ENCODE data around the gene SYTL3. TPM values are rescaled to one million over a fixed set of nuclear protein-coding genes. Genes with fewer than 3 reads are reported as not detected.

The SYTL3 gene
- total and polyA plus RNA-seq, 10 of the 15 experiments (the other 5 are each of a cell fraction or from before 2014, with no cell fraction given) = 3.3 to 12.1 (median 6.9) TPM

- H4K20me1 ChIP-seq (ENCODE audit: control insufficient read depth, insufficient read depth) = no peaks in the 10 kb centered on the region
- peak overlapping the region; percentile 45; the same call in 1 of the 2 replicates for H3K4me3 ChIP-seq
- H3K4me2 ChIP-seq (ENCODE audit: control insufficient read depth, insufficient read depth) = peak overlapping the region; percentile 58
- peak; percentile 44 for ATAC-seq
- H3K4me1 ChIP-seq (ENCODE audit: control insufficient read depth, insufficient read depth, low read length) = peaks cover 35% of the 10 kb centered on the region
- CTCF ChIA-PET = interaction anchor here (0.5 to 10.4 kb wide), 10 partner anchors 11 to 435 kb away, joined by 3 to 72 read pairs (median 5); partner anchors contain the start of gene RSPH3
- in situ Hi-C loops (cut with MboI) = no loop called here
- no TSS peak for BruUV-seq (replicated peaks)
- 2% methylated on average over 5 of the region's 5 CpGs for WGBS (ENCODE audit: insufficient coverage, insufficient replicate concordance, low lambda C conversion rate, missing lambda C conversion rate)
- H3K36me3 ChIP-seq (ENCODE audit: control insufficient read depth in 2 of 2, insufficient read depth in 2 of 2, low read length in 1 of 2) = no peaks in the 10 kb centered on the region
- H3K9me3 ChIP-seq (replicated peaks; ENCODE audit: control insufficient read depth, insufficient read depth, low read length) = no peaks in the 10 kb centered on the region
- peak overlapping the region; percentile 62 for H3K9ac ChIP-seq (ENCODE audit: control insufficient read depth, insufficient read depth, low read length)
- peak; percentile 83 for DNase-seq (ENCODE audit: low read depth, low spot score)
- H3K27ac ChIP-seq (ENCODE audit: control insufficient read depth, insufficient read depth) = peak overlapping the region; percentile 76
- FAIRE-seq = peak; percentile 89
- H2AFZ ChIP-seq (ENCODE audit: control insufficient read depth, low read depth, low read length) = no peak overlapping the region
- intact Hi-C loops (cut with micrococcal nuclease; ENCODE audit: unreplicated experiment) = loop anchor here (2.0 to 5.0 kb wide), 3 partner anchors 44 to 220 kb away; partner anchors contain the start of gene EZR
- RAD21 ChIA-PET (ENCODE audit: unreplicated experiment) = interaction anchor here (1.0 to 3.3 kb wide), 10 partner anchors 11 to 221 kb away, joined by 3 to 19 read pairs (median 3); no protein-coding TSS in a partner anchor
- POLR2A ChIA-PET = interaction anchor here (0.7 to 3.1 kb wide), 5 partner anchors 18 to 288 kb away, joined by 3 to 13 read pairs (median 3); no protein-coding TSS in a partner anchor
- peaks cover 8% of the 10 kb centered on the region for H3K79me2 ChIP-seq (ENCODE audit: control insufficient read depth, insufficient read depth, low read length)
- no peaks in the 10 kb centered on the region for H3K27me3 ChIP-seq (replicated peaks in 1 of 2; ENCODE audit: control insufficient read depth in 2 of 2, insufficient read depth in 2 of 2, low read length in 1 of 2)
- SMC1A ChIA-PET (ENCODE audit: uncharacterized antibody, unreplicated experiment) = interaction anchor here (1.0 to 3.9 kb wide), 14 partner anchors 9 to 435 kb away, joined by 3 to 27 read pairs (median 8); no protein-coding TSS in a partner anchor
- no peak for TF ChIP-seq EZH2 (IDR thresholded peaks at IDR 0.05; ENCODE audit: borderline replicate concordance, control insufficient read depth, low read depth, low read length)
- TF ChIP-seq ASH2L (IDR thresholded peaks at IDR 0.05; ENCODE audit: borderline replicate concordance, low read depth) = no peak
- no peak for TF ChIP-seq HDAC2 (IDR thresholded peaks at IDR 0.05)
- TF ChIP-seq RAD21 (IDR thresholded peaks at IDR 0.05; ENCODE audit: insufficient read depth, low read depth, low read length) = no peak
- TF ChIP-seq DPF2 (IDR thresholded peaks at IDR 0.05) = peak; percentile 87
- TF ChIP-seq SRF (IDR thresholded peaks at IDR 0.05; ENCODE audit: low read depth in 2 of 2, low read length in 2 of 2) = no peak
- TF ChIP-seq ESRRA (IDR thresholded peaks at IDR 0.05; ENCODE audit: low read length) = no peak
- no peak for TF ChIP-seq YBX1 (IDR thresholded peaks at IDR 0.05)
- no peak for TF ChIP-seq HDAC6 (IDR thresholded peaks at IDR 0.05; ENCODE audit: unreplicated experiment)
- TF ChIP-seq EED (IDR thresholded peaks at IDR 0.05; ENCODE audit: low read depth) = peak; percentile 99
- TF ChIP-seq FOS (IDR thresholded peaks at IDR 0.05; ENCODE audit: borderline replicate concordance, extremely low read depth, insufficient read length) = no peak
- peak; percentile 77; the same call in 1 of the 2 replicates for TF ChIP-seq TCF7 (IDR thresholded peaks at IDR 0.05; ENCODE audit: borderline replicate concordance)
- TF ChIP-seq KAT2A (conservative IDR thresholded peaks at IDR 0.05; ENCODE audit: control insufficient read depth, low read depth, low read length) = no peak
- TF ChIP-seq CREB1 (IDR thresholded peaks at IDR 0.05; ENCODE audit: low read depth) = peak; percentile 81
- TF ChIP-seq ATF2 (IDR thresholded peaks at IDR 0.05; ENCODE audit: low read length) = peak; percentile 97
- TF ChIP-seq TBL1XR1 (IDR thresholded peaks at IDR 0.05; ENCODE audit: low read depth, low read length) = peak; percentile 65; the same call in 1 of the 2 replicates
- no peak for TF ChIP-seq SMC3 (IDR thresholded peaks at IDR 0.05; ENCODE audit: borderline replicate concordance, low read length)
- peak; percentile 94 for TF ChIP-seq ZNF217 (IDR thresholded peaks at IDR 0.05)
- TF ChIP-seq HCFC1 (IDR thresholded peaks at IDR 0.05; ENCODE audit: low read length) = no peak
- no peak for TF ChIP-seq ZNF207 (IDR thresholded peaks at IDR 0.05; ENCODE audit: borderline replicate concordance)
- no peak; the same call in 1 of the 2 replicates for TF ChIP-seq NR2F1 (conservative IDR thresholded peaks at IDR 0.05)
- TF ChIP-seq E2F8 (IDR thresholded peaks at IDR 0.05; ENCODE audit: low read depth, partially characterized antibody) = peak; percentile 47
- TF ChIP-seq IKZF1 (conservative IDR thresholded peaks at IDR 0.05) = peak; percentile 96
- TF ChIP-seq STAT1 (conservative IDR thresholded peaks at IDR 0.05) = no peak
These were observed 1.1 kb upstream of the SYTL3 start for GRCh38 chr6:158648682-158649131.

Measured in GM12878 (cell line).